DOHH2 (cell line): ENCODE results near the gene HAO2.

Experiments
- H3F3A ChIP-seq: fragments of 200-600 bp; sonication (generic), shearing (Covaris generic); 2 replicates; pipeline ENCODE4 v1.6.0; 2016; ENCODE audit warnings: antibody characterized with exemption, mild to moderate bottlenecking; ENCODE audit not compliant: control insufficient read depth, insufficient read depth
- H3K27ac ChIP-seq: fragments of 200-600 bp; sonication (generic); 2 replicates; pipeline ENCODE4 v1.5.1; 2014; ENCODE audit warnings: low read depth, mild to moderate bottlenecking, low read length, moderate library complexity
- H3K27me3 ChIP-seq: fragments of 200-600 bp; sonication (generic); 2 replicates; pipeline ENCODE4 v1.6.1; 2014; ENCODE audit warnings: mild to moderate bottlenecking, low read length, mixed read lengths; ENCODE audit not compliant: control insufficient read depth
- H3K36me3 ChIP-seq: fragments of 200-600 bp; sonication (generic); 2 replicates; pipeline ENCODE4 v1.6.1; 2014; ENCODE audit warnings: mild to moderate bottlenecking, low read length, moderate library complexity, mixed read lengths; ENCODE audit not compliant: control insufficient read depth
- H3K4me1 ChIP-seq: fragments of 200-600 bp; sonication (generic); 2 replicates; pipeline ENCODE4 v1.6.1; 2014; ENCODE audit warnings: mild to moderate bottlenecking, low read length, mixed read lengths; ENCODE audit not compliant: control insufficient read depth
- H3K4me2 ChIP-seq: fragments of 200-600 bp; sonication (generic); 2 replicates; pipeline ENCODE4 v1.6.0; 2014; ENCODE audit warnings: mild to moderate bottlenecking, low read length, moderate library complexity
- H3K4me3 ChIP-seq: fragments of 200-600 bp; sonication (generic); 2 replicates; pipeline ENCODE4 v1.5.1; 2014; ENCODE audit warnings: mild to moderate bottlenecking, low read length, mixed read lengths
- H3K79me2 ChIP-seq: fragments of 200-600 bp; sonication (generic); 2 replicates; pipeline ENCODE4 v1.6.1; 2014; ENCODE audit warnings: mild to moderate bottlenecking, low read length, mixed read lengths; ENCODE audit not compliant: control insufficient read depth
- H3K9me2 ChIP-seq: fragments of 200-600 bp; sonication (generic); replicated peaks from 2 replicates; pipeline ENCODE4 v1.6.1; 2014; ENCODE audit warnings: mild to moderate bottlenecking, low read length, mixed read lengths; ENCODE audit not compliant: control insufficient read depth
- H3K9me3 ChIP-seq: fragments of 200-600 bp; sonication (generic); 2 replicates; pipeline ENCODE4 v1.6.1; 2014; ENCODE audit warnings: antibody characterized with exemption, low read length, mixed read lengths; ENCODE audit not compliant: control insufficient read depth, insufficient read depth
- H4K20me1 ChIP-seq: fragments of 200-600 bp; sonication (generic); 2 replicates; pipeline ENCODE4 v1.6.0; 2014; ENCODE audit warnings: low read depth, mild to moderate bottlenecking, antibody characterized with exemption, low read length, moderate library complexity; ENCODE audit not compliant: control insufficient read depth, insufficient read depth
- CTCF ChIP-seq: fragments of 200-600 bp; sonication (generic); IDR thresholded peaks from one replicate; pipeline ENCODE4 v1.5.1; 2014; ENCODE audit warnings: antibody characterized with exemption, mild to moderate bottlenecking, low read depth, low read length; ENCODE audit not compliant: poor library complexity, severe bottlenecking
- EZH2phosphoT487 ChIP-seq: fragments of 200-600 bp; sonication (generic); IDR thresholded peaks from 2 replicates; pipeline ENCODE4 v1.6.1; 2017; ENCODE audit warnings: borderline replicate concordance, mild to moderate bottlenecking, antibody characterized with exemption, low read length, moderate library complexity, mixed read lengths

HAO2 gene

DNA sequence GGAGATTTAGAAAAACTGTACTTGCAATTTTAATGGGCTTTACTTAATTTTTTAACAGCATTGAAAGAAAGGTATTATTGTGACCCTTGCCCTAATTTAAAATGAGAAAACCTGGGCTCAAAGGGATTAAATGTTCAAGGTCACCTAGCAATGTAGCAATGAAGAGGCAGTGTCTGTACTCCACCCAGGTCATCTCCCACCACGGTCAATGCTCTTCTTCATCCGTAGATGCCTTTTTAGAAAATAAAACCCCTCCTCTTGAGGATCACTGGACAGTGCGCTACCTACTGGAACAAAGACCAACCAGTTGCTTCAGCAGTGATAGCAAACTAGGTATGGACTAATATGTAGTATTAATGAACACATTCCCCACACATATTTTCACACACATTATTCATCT is 29.8 kb upstream of the HAO2 start:
- Histone ChIP-seq H3F3A (no peaks in the 10 kb centered on the region), H3K27ac (no peak overlapping the region), H3K9me3 (no peaks in the 10 kb centered on the region), H3K4me2 (no peak overlapping the region), H3K36me3 (no peaks in the 10 kb centered on the region), H4K20me1 (no peaks in the 10 kb centered on the region), H3K79me2 (no peaks in the 10 kb centered on the region), H3K9me2 (no peaks in the 10 kb centered on the region), H3K27me3 (no peaks in the 10 kb centered on the region), H3K4me1 (no peaks in the 10 kb centered on the region), H3K4me3 (no peak overlapping the region)
- TF ChIP-seq EZH2phosphoT487 (no peak), CTCF (no peak)

GRCh38 chr1:119340861-119341261 is 27.7 kb upstream of the HAO2 start:
- no peaks in the 10 kb centered on the region for H3K4me1 ChIP-seq
- H3K27ac ChIP-seq, result no peak overlapping the region

GRCh38 chr1:119341372-119341947 is 27.1 kb upstream of the HAO2 start:
- no peaks in the 10 kb centered on the region for H3K4me1 ChIP-seq
- no peak overlapping the region for H3K4me2 ChIP-seq
- H4K20me1 ChIP-seq, result no peaks in the 10 kb centered on the region
- TF ChIP-seq CTCF, result no peak
- TF ChIP-seq EZH2phosphoT487, result no peak
- H3K36me3 ChIP-seq, result no peaks in the 10 kb centered on the region
- H3K27ac ChIP-seq, result no peak overlapping the region
- H3K27me3 ChIP-seq, result no peaks in the 10 kb centered on the region
- no peaks in the 10 kb centered on the region for H3K79me2 ChIP-seq
- H3K4me3 ChIP-seq, result no peak overlapping the region
- no peaks in the 10 kb centered on the region for H3K9me2 ChIP-seq
- no peaks in the 10 kb centered on the region for H3K9me3 ChIP-seq
- no peaks in the 10 kb centered on the region for H3F3A ChIP-seq

More at GRCh38 chr1:119340861-119341261, 27.7 kb upstream of the HAO2 start:
- Histone ChIP-seq H3K36me3 (no peaks in the 10 kb centered on the region), H3K79me2 (no peaks in the 10 kb centered on the region), H4K20me1 (no peaks in the 10 kb centered on the region), H3K27me3 (no peaks in the 10 kb centered on the region), H3K4me2 (no peak overlapping the region), H3K4me3 (no peak overlapping the region), H3K9me3 (no peaks in the 10 kb centered on the region), H3K9me2 (no peaks in the 10 kb centered on the region), H3F3A (no peaks in the 10 kb centered on the region)
- no peak for TF ChIP-seq CTCF
- no peak for TF ChIP-seq EZH2phosphoT487
